IPS DF 4.7 (cell line): ENCODE data around the gene ZNF765.
"Not testable (repeated sequence)": the region's sequence is repeated elsewhere in the genome, so short reads cannot be mapped to it uniquely, and the experiment has no call there.

Source experiments
- DNase-seq: peaks from one replicate; pipeline ENCODE4 v3.0.0-alpha.2; 2013; ENCODE audit warnings: low spot score; ENCODE audit errors: extremely low read depth

The ZNF765 gene

DNA sequence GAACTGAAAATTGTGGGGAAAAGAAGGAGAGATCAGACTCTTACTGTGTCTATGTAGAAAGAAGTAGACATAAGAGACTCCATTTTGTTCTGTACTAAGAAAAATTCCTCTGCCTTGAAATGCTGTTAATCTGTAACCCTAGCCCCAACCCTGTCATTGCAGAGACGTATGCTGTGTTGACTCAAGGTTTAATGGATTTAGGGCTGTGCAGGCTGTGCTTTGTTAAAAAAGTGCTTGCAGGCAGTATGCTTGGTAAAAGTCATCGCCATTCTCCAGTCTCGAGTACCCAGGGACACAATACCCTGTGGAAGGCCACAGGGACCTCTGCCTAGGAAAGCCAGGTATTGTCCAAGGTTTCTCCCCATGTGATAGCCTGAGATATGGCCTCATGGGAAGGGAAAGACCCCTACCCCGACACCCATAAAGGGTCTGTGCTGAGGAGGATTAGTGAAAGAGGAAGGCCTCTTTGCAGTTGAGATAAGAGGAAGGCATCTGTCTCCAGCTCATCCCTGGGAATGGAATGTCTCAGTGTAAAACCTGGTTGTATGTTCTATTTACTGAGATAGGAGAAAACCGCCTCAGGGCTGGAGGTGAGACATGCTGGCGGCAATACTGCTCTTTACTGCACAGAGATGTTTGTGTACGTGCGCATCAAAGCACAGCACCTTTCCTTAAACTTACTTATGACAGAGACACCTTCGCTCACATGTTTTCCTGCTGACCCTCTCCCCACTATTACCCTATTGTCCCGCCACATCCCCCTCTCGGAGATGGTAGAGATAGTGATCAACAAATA is 25.8 kb downstream of the ZNF765 start:
- DNase-seq = not testable (repeated sequence)

- DNase-seq = no peak
These were observed 27.6 kb downstream of the ZNF765 start for GRCh38 chr19:53422551-53422950.

- DNase-seq = not testable (repeated sequence)
These were observed 28.1 kb downstream of the ZNF765 start for GRCh38 chr19:53423074-53423473.

- not testable (repeated sequence) for DNase-seq
These were observed 28.7 kb downstream of the ZNF765 start for GRCh38 chr19:53423680-53424079.

DNA sequence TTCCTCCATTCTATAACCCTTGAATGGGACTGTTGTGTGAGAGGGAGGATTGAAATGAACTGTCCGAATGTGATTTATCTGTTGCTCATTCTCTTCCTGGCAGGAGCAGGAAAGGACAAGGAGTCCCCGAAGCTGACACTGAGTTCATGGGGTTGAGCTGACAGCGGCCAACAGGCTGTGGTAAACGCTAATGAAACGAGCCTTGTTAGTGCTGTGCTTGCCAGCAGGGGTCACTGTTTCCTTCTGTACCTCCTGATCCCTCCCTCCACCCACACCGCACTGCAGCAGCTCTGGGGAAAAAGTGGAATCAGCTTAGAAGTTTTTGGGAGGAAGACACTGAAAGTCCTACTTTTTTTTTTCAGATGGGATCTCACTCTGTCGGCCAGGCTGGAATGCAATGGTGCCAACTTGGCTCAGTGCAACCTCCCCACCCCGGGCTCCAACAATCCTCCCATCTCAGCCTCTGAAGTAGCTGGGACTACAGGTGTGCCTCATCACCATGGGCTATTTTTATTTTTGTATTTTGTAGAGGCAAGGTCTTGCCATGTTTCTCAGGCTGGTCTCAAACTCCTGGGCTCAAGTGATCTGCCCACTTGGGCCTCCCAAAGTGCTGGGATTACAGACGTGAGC is 30.1 kb downstream of the ZNF765 start:
- peak; percentile 91 for DNase-seq

GRCh38 chr19:53431399-53432087 is 36.6 kb downstream of the ZNF765 start, which contains the start of gene ZNF761:
ZNF761 (plus strand) TSS chr19:53431984; CDS start chr19:53447269, 15,285 bp downstream.
- peak; percentile 86 for DNase-seq

GRCh38 chr19:53432088-53432661 is 37.2 kb downstream of the ZNF765 start:
- DNase-seq = no peak

GRCh38 chr19:53443809-53444208 is 48.9 kb downstream of the ZNF765 start:
- DNase-seq = not testable (repeated sequence)

DNA sequence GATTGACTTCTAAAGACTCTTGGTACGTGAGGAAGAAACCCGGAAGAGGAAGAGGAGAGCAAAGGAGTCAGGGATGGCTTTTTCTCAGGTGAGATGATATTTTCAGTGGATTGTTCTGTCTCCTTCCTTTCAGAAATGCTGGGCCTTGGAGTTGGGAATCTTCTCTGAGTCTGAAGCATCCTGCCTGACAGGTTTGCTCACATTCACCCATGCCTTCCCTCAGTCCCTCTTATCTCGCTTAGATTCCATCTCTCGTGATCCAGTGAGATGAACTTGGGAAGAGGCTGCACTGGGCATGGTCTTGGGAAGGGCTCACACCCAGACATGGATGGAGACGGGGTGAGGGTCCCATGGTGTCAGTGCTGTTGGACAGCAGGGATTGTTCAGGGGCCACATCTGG is 52.2 kb downstream of the ZNF765 start:
- not testable (repeated sequence) for DNase-seq

GRCh38 chr19:53455828-53456227 is 60.9 kb downstream of the ZNF765 start:
- DNase-seq = no peak

GRCh38 chr19:53460131-53460721 is 65.3 kb downstream of the ZNF765 start:
- DNase-seq = not testable (repeated sequence)

DNA sequence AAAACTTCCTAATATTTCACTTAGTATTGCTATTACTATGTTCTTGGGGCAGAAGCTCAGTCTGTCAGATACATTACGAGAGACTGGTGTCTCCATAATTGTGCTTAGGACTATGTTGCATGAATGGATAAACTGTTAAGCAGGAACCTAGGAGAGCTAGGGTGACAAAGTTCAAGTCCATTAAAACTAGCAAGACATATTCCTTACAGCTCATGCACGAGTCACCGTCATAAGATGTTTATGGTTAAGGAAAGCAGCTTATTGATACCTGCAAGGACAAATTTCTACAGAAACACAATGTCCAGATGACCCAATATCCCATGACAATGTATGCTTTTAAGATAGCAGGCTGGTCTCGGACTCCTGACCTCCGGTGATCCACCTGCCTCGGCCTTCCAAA is 66.9 kb downstream of the ZNF765 start:
- DNase-seq = no peak

DNA sequence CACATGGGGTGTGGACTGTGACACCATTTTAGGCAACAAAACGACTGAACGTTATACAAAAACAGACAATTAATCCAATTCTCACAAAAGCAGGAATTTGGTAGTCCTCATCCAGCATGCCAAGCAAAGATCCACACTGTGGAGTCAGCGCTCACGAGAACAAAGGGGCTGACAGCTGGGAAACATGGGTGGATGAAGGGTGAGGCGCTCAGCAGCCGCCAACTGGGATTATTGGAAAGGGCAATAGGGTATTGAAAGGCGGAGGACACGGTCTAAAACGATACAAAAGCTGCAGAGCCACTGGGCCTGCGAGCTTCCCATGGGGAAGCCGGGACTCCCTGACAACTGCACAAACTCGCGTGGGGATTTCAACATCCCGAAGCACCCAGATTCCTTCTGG is 67.9 kb downstream of the ZNF765 start:
- no peak for DNase-seq

DNA sequence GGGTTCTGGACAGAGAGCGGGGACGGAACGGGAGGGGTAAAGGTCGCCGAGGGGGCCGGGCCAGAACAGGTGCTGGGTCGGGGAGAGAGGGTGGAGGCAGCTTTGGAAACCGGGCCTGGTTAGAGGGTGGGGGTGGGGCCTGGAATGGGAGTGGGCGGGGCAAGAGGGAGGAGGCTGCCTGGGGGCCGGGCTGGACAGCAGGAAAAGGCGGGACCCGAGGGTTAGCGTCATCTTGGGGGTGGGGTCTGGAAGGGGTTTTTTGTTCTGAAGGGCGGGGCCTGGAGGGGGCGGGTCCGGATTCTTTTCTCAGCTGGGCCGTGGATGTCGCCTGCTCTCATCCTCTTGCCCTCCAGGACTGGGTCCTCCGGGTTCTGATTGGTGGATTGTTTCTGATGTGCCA is 68.3 kb downstream of the ZNF765 start:
- no peak for DNase-seq

- DNase-seq = no peak
These were observed 72.0 kb downstream of the ZNF765 start for GRCh38 chr19:53466726-53467484.

GRCh38 chr19:53467485-53468262 is 72.7 kb downstream of the ZNF765 start, which contains the start of gene ZNF813:
ZNF813 (plus strand) TSS chr19:53467733; CDS start chr19:53483823, 16,090 bp downstream.
- no peak for DNase-seq

GRCh38 chr19:53468628-53469027 is 73.7 kb downstream of the ZNF765 start:
- DNase-seq = not testable (repeated sequence)

GRCh38 chr19:53471916-53472315 is 77.0 kb downstream of the ZNF765 start:
- DNase-seq = no peak

- not testable (repeated sequence) for DNase-seq
These were observed 79.9 kb downstream of the ZNF765 start for GRCh38 chr19:53474832-53475231.

GRCh38 chr19:53475470-53475869 is 80.5 kb downstream of the ZNF765 start:
- not testable (repeated sequence) for DNase-seq
